ENCODE data around the gene CRYBA4.
"Not testable (repeated sequence)": the region's sequence is repeated elsewhere in the genome, so short reads cannot be mapped to it uniquely, and the experiment has no call there.

CRYBA4 gene

DNA sequence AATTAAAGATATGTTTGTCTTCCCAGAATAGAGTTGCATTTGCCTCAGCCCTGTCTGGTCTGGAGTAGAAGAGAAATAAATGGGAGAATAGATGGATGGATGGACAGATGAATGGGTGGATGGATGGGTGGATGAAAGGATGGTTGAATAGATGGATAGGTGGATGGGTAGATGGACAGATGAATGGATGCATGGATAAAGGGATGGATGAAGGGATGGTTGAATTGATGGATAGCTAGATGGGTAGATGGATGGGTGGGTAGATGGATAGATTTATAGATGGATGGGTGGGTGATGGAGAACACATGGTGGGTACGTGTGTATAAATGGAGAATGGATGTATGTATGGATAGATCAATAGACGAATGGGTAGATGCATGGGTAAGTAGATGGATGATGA is 12.5 kb upstream of the CRYBA4 start:
- no peak overlapping the region for H3K27ac ChIP-seq

DNA sequence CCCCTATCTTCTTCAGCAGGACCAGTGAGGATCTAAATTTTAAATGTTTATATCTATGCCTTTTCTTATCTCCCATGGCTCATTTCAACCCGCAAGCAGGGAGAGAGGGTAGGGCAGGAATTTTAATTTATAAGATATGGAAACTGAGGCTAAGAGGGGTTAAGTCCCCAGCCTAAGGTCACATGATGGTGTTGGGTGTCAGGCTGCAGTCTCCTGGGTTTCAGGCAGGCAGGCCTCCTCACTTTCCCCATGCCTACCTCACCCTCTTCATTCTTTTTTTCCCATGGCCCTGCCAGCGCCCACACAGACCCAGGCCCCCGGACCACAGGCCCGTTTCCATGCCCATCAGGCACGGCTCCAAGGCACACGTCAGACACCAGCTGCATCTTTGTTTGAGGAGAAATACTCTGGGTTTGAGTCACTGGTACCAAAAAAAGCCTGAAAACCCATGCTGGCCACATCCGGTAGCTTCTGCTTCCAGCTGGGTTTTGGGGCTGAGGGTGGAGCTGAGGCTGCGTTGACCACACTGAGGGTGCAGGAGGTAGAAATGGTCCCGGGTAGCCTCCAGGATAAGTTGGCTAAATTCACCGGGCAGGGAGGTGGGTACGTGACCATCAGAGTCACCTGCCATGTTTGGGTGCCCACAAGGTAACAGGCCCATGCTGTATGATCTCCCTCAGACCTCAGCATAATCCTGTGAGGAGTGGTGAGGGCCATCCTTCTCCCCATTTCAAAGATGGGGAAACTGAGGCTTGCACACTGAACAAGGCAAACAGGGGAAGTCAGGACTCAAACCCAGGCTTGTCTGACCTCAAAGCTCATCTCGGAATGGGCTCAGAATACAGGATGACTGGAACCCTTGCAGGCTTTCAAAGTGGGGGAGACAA is 11.4 kb upstream of the CRYBA4 start:
- H3K27ac ChIP-seq = no peak overlapping the region
- TF ChIP-seq ZFX (IDR thresholded peaks at IDR 0.05; ENCODE audit: borderline replicate concordance) = no peak
- TF ChIP-seq, protein P1, sequence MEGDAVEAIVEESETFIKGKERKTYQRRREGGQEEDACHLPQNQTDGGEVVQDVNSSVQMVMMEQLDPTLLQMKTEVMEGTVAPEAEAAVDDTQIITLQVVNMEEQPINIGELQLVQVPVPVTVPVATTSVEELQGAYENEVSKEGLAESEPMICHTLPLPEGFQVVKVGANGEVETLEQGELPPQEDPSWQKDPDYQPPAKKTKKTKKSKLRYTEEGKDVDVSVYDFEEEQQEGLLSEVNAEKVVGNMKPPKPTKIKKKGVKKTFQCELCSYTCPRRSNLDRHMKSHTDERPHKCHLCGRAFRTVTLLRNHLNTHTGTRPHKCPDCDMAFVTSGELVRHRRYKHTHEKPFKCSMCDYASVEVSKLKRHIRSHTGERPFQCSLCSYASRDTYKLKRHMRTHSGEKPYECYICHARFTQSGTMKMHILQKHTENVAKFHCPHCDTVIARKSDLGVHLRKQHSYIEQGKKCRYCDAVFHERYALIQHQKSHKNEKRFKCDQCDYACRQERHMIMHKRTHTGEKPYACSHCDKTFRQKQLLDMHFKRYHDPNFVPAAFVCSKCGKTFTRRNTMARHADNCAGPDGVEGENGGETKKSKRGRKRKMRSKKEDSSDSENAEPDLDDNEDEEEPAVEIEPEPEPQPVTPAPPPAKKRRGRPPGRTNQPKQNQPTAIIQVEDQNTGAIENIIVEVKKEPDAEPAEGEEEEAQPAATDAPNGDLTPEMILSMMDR (IDR thresholded peaks at IDR 0.05) = no peak

More for the DNA sequence above, 12.5 kb upstream of the CRYBA4 start:
- TF ChIP-seq, protein P1 (IDR thresholded peaks at IDR 0.05) = no peak
- no peak for TF ChIP-seq ZFX (IDR thresholded peaks at IDR 0.05; ENCODE audit: borderline replicate concordance)

DNA sequence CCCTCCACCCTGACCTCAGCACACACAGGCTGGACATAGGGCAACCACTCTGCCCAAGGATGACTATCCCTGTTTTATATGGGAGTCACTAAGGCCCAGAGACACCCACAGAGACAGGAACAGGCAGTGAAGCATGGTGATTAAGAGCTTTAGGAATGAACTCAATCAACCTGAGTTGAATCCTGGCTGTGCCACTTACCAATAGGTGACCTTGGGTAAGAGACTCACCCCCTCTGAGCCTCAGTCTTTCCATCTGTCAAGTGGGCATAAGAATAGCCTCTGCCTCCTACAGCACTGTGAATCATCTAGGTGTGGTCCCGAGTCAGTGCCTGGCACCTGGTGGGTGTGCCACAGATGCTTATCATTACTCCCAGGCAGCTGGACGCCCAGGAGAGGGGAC is 10.8 kb upstream of the CRYBA4 start:
- TF ChIP-seq ZFX (IDR thresholded peaks at IDR 0.05; ENCODE audit: borderline replicate concordance) = no peak
- TF ChIP-seq, protein P1 (IDR thresholded peaks at IDR 0.05) = no peak
- H3K27ac ChIP-seq = no peak overlapping the region

DNA sequence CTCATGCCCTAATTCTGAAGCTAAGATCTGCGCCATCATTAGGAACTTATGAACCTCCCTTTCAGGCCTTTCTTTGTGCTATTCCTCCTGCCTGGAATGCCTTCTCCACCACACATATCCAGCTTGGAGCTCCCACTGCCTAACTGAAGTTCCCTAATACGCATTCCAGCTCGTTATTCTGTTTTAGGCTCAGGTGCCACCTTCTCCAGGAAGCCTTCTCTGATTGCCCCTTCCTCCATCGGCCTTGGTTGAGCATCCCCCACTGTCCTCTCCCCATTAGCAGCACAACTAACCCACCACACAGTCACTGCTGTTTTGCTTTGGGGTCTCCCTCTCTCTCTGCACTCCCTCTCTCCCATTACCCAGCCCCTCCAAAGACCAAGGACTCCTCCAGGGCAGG is 9.1 kb upstream of the CRYBA4 start:
- no peak overlapping the region for H3K27ac ChIP-seq
- TF ChIP-seq ZFX (IDR thresholded peaks at IDR 0.05; ENCODE audit: borderline replicate concordance) = no peak
- TF ChIP-seq, protein P1 (IDR thresholded peaks at IDR 0.05) = no peak

DNA sequence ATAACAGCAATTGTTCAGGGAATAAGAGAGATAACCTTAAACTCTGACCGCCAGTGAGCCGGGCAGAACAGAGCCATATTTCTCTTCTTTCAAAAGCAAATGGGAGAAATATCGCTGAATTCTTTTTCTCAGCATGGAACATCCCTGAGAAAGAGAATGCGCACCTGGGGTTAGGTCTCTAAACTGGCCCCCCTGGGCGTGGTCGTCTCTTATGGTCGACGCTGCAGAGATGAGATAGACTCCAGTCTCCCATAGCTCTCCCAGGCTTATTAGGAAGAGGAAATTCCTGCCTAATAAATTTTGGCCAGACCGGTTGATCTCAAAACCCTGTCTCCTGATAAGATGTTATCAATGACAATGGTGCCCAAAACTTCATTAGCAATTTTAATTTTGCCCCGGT is 8.0 kb upstream of the CRYBA4 start:
- not testable (repeated sequence) for H3K27ac ChIP-seq

DNA sequence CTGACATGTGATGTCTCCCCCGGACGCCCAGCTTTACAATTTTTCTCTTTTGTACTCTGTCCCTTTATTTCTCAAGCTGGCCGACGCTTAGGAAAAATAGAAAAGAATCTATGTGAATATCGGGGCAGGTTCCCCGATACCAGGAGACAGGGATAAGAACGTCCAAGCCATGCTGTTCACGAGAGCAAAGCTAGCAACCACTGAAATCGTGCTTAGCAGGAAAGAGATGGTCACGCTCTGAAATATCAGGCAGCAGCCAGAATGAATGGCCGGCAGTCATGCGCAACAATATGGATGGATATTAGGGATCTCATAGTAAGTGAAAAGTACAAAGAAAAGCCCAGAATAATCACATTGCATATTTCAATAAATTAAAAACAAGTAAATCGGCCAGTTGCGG is 7.4 kb upstream of the CRYBA4 start:
- TF ChIP-seq, protein P1 (IDR thresholded peaks at IDR 0.05) = no peak
- no peak for TF ChIP-seq ZFX (IDR thresholded peaks at IDR 0.05; ENCODE audit: borderline replicate concordance)
- no peak overlapping the region for H3K27ac ChIP-seq

DNA sequence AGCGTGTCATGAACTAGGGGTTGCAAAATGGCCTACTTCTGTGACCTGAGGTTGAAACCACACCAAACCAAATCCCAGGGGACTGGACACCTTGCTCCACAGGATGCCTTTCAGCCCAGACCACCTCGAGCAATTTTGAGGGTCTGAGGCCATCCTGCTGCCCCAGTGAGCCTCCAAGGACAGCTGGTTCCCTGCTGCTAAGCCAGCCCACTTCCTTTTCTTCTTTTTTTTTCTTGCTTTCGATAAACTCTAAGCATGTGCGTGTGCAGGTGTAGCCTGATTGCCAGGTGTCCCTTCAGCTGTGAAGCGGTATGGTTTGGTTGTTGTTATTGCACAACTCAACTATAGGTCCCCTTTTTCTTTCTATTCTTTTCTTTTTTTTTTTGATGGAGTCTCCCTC is 6.6 kb upstream of the CRYBA4 start:
- no peak for TF ChIP-seq ZFX (IDR thresholded peaks at IDR 0.05; ENCODE audit: borderline replicate concordance)
- H3K27ac ChIP-seq = no peak overlapping the region

DNA sequence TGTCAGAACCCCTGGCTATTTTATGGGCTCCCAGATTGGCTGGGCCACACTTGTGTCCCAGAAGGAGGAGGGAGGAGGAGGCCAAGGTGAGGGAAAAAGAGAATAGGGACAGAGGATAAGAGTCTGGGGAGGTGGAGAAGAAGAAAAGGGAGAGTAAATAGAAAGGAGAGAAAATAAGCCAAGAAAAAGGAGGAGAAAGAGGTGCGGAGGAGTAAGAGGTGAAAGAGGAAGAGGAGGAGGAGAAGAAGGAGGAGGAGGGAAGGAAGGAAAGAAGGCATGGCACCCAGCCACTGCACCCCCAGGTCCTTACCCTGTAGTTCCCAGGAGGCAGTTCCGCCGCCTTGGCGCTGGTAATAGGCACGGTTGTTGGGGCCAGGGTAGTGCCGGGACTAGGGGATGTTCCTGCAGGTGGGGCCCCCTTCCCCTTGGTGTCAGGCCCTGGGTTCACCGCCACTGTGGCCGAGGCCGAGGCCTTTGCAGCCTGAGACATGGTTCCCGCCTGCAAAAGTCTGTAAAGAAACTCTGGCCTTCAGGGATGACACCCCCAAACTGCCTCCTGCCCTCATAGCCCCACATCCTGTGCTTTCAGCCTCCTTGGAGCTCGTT is 5.8 kb upstream of the CRYBA4 start:
- TF ChIP-seq ZFX (IDR thresholded peaks at IDR 0.05; ENCODE audit: borderline replicate concordance) = no peak
- TF ChIP-seq, protein P1 (IDR thresholded peaks at IDR 0.05) = no peak

More for the DNA sequence above, 5.8 kb upstream of the CRYBA4 start:
- no peak overlapping the region for H3K27ac ChIP-seq
